Measurements from ENCODE around the gene GTSE1. TPM values are rescaled to one million over a fixed set of nuclear protein-coding genes. Genes with fewer than 3 reads are reported as not detected.

The GTSE1 gene, protein sequence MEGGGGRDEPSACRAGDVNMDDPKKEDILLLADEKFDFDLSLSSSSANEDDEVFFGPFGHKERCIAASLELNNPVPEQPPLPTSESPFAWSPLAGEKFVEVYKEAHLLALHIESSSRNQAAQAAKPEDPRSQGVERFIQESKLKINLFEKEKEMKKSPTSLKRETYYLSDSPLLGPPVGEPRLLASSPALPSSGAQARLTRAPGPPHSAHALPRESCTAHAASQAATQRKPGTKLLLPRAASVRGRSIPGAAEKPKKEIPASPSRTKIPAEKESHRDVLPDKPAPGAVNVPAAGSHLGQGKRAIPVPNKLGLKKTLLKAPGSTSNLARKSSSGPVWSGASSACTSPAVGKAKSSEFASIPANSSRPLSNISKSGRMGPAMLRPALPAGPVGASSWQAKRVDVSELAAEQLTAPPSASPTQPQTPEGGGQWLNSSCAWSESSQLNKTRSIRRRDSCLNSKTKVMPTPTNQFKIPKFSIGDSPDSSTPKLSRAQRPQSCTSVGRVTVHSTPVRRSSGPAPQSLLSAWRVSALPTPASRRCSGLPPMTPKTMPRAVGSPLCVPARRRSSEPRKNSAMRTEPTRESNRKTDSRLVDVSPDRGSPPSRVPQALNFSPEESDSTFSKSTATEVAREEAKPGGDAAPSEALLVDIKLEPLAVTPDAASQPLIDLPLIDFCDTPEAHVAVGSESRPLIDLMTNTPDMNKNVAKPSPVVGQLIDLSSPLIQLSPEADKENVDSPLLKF
- total RNA-seq (2014; rRNA removed; shearing (Covaris generic)) (4.6 and 6.1 TPM in 2 replicates), polyA plus RNA-seq (2016; fragmentation: Nextera tagmentation; extraction: Ambion mirVana) (8.0 and 8.6 TPM in 2 replicates)

DNA sequence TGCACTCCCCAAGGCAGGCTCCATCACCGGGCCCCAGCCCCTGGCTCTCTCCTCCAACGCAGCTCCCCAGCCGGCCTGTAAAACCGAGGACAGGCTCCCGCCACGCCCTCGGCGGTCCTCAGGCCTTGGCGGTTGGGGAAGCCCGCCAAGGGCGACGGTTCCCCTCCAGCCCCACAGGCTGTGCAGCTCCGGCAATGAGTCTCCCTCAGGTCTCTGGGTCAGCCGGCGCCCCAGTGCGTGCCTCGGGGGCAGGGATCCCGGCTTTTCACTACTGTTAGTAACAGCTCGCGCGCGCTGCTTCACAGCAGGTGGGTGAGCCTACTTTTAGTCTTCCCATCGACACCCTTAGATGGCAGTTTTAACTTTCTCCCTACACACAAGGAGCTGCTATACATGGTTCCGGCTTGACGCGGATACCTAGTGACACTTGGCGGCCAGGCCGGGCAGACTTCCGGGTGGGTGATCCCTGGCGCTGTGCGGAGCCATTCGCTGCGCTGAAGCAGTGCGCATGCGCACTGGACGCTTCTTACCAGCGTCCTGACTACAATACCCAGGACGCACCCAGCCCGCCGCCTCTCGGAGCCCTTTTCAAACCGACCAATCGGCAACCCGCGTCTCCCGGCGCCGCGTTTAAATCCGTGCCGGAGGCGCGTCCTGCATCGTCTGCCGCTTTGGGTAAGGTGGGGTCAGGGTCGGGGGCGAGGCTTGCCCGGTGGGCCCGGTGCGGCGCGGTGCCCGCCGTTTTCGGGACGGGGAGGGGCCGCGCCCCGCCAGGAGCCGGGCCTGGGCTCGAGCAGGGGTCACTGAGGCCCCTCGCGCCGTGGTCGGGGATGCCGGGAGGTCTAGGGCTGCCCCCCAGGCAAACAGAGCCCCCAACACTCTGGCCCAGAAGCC is at the start of gene GTSE1:
TSS of gene GTSE1 (plus strand) at position 614 of the 894 bp plus-strand sequence. CDS start 531 bp downstream, outside the sequence.
- Histone ChIP-seq H3K9me2 (ENCODE audit: insufficient read depth) (no peaks in the 10 kb centered on the region), H3K4me2 (ENCODE audit: unreplicated experiment) (peak within 1 kb of the TSS; percentile 96), H3K9me3 (ENCODE audit: low read depth) (no peaks in the 10 kb centered on the region), H3K4me3 (peak within 1 kb of the TSS; percentile 68), H3F3A (ENCODE audit: insufficient read depth) (peaks cover 11% of the 10 kb centered on the region; the same call in 1 of the 2 replicates), H3K9ac (peak within 1 kb of the TSS; percentile 77), H3K27ac (peak within 1 kb of the TSS; percentile 67), H3K4me1 (ENCODE audit: insufficient read depth) (peaks cover 18% of the 10 kb centered on the region), H2AFZ (peak within 1 kb of the TSS; percentile 83), H3K36me3 (ENCODE audit: low read depth) (peaks cover 7% of the 10 kb centered on the region; the same call in 1 of the 2 replicates), H4K20me1 (ENCODE audit: insufficient read depth) (no peaks in the 10 kb centered on the region), H3K79me2 (ENCODE audit: insufficient read depth) (peaks cover 45% of the 10 kb centered on the region), H3K27me3 (replicated peaks; ENCODE audit: insufficient read depth) (no peaks in the 10 kb centered on the region)
- in situ Hi-C loops (cut with MboI), result no loop called here
- TF ChIP-seq EZH2phosphoT487 (IDR thresholded peaks at IDR 0.05; ENCODE audit: insufficient read depth, low read depth) (no peak), EZH2 (IDR thresholded peaks at IDR 0.05; ENCODE audit: insufficient read depth, poor library complexity, severe bottlenecking) (no peak)
- 2% methylated on average over 76 of the region's 76 CpGs for WGBS, 2 experiments (ENCODE audit: low coverage in 1 of 2, low lambda C conversion rate in 2 of 2, missing lambda C conversion rate in 2 of 2)
- peak; percentile 99 for DNase-seq

DNA sequence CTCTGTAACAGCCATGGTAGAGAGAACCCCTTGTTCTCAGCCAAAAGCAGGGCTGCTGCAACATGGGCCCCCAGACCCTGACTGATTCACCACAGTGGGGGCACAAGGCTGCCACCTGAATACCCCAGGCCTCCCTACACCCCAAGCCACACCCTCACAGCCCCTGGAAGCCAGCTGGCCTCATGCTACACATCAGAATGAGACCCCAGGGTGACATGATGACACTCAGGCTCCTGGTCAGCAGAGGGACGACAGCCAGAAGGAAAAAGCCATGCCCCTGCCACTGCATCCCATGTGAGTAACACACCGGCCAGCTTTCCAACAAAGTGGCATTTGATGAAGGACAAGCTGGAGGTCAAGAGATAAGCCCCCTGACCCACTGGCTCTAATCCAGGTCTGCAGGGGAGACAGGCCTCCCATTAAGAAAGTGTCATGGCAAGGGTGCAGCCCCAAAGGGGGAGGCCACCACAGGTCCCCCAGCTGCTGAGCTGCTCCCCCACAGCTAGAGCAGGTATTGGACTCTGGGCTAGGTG is 49.2 kb upstream of the GTSE1 start:
- Histone ChIP-seq H3K9me2 (ENCODE audit: insufficient read depth) (no peaks in the 10 kb centered on the region), H4K20me1 (ENCODE audit: insufficient read depth) (no peaks in the 10 kb centered on the region), H3K4me1 (ENCODE audit: insufficient read depth) (peaks cover 11% of the 10 kb centered on the region), H3K36me3 (ENCODE audit: low read depth) (no peaks in the 10 kb centered on the region), H3K27me3 (replicated peaks; ENCODE audit: insufficient read depth) (no peaks in the 10 kb centered on the region), H3K4me2 (ENCODE audit: unreplicated experiment) (no peak overlapping the region), H3F3A (ENCODE audit: insufficient read depth) (peaks cover 3% of the 10 kb centered on the region), H3K9ac (no peak overlapping the region), H3K79me2 (ENCODE audit: insufficient read depth) (0 out of 2 replicates have a peak, but pooled peaks cover 5% of the 10 kb centered on the region), H3K9me3 (ENCODE audit: low read depth) (no peaks in the 10 kb centered on the region), H2AFZ (no peak overlapping the region), H3K4me3 (no peak overlapping the region), H3K27ac (no peak overlapping the region)
- in situ Hi-C loops (cut with MboI), result no loop called here
- TF ChIP-seq EZH2phosphoT487 (IDR thresholded peaks at IDR 0.05; ENCODE audit: insufficient read depth, low read depth) (no peak), EZH2 (IDR thresholded peaks at IDR 0.05; ENCODE audit: insufficient read depth, poor library complexity, severe bottlenecking) (no peak)
- WGBS, 2 experiments (ENCODE audit: low coverage in 1 of 2, low lambda C conversion rate in 2 of 2, missing lambda C conversion rate in 2 of 2), result 95 to 100% methylated on average over 2 of the region's 2 CpGs
- no peak for DNase-seq

DNA sequence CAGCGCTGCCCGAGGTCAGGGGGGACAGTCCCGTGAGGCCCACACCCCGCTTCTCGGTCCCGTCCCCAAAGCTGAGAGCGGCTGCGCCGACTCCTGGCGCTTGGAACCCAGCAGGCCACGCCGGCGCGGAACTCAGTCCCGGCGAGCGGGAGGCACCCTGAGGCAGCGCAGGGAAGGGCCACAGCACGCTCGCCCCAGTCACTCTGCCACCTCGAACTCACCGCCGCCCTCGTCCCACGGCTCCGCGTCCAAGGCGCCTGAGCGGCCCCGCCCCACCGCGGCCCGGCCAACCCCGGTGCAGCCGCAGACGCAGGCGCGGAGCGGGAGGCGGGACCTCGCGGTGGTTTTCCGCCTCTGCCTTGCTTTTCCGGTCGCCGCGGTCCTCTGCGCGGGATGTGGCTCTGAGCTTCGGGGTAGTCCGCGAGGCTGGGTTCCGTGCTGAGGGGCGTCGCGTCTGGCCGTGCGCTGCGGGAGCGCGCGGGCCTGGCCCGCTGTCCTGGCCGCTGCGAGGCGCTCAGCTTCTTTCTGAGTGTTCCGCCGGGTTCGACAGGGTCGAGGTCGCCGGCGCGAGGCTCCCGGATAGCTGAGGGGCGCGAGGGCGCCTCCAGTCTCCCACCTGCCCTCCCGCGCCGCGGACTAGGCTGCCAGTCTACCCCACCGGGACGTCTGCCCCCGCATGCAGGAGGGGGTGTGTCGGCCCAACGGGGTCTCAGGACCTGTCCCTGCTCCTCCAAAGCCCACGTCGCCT is 46.5 kb upstream of the GTSE1 start, which contains the start of gene CDPF1:
TSS of gene CDPF1 (minus strand) at position 259 of the 748 bp plus-strand sequence. CDS start 2,009 bp downstream, outside the sequence.
- in situ Hi-C loops (cut with MboI), result no loop called here
- no peak for TF ChIP-seq EZH2 (IDR thresholded peaks at IDR 0.05; ENCODE audit: insufficient read depth, poor library complexity, severe bottlenecking)
- TF ChIP-seq EZH2phosphoT487 (IDR thresholded peaks at IDR 0.05; ENCODE audit: insufficient read depth, low read depth), result no peak

More for the DNA sequence above, 46.5 kb upstream of the GTSE1 start, which contains the start of gene CDPF1:
- Histone ChIP-seq H3K27ac (peak within 1 kb of the TSS; percentile 52), H3K4me2 (ENCODE audit: unreplicated experiment) (peak within 1 kb of the TSS; percentile 93), H3K9me3 (ENCODE audit: low read depth) (no peaks in the 10 kb centered on the region), H3K27me3 (replicated peaks; ENCODE audit: insufficient read depth) (no peaks in the 10 kb centered on the region), H4K20me1 (ENCODE audit: insufficient read depth) (no peaks in the 10 kb centered on the region), H3F3A (ENCODE audit: insufficient read depth) (peaks cover 3% of the 10 kb centered on the region), H3K4me1 (ENCODE audit: insufficient read depth) (peaks cover 11% of the 10 kb centered on the region), H2AFZ (peak within 1 kb of the TSS; percentile 74), H3K36me3 (ENCODE audit: low read depth) (no peaks in the 10 kb centered on the region), H3K9ac (peak within 1 kb of the TSS; percentile 82), H3K4me3 (peak within 1 kb of the TSS; percentile 74), H3K9me2 (ENCODE audit: insufficient read depth) (no peaks in the 10 kb centered on the region), H3K79me2 (ENCODE audit: insufficient read depth) (0 out of 2 replicates have a peak, but pooled peaks cover 5% of the 10 kb centered on the region)
- WGBS, 2 experiments (ENCODE audit: low coverage in 1 of 2, low lambda C conversion rate in 2 of 2, missing lambda C conversion rate in 2 of 2), result 0 to 1% methylated on average over 66 to 87 of the region's 89 CpGs
- DNase-seq, result peak; percentile 93
